AG04450 (cell line): Measurements from ENCODE around the gene CNTLN. TPM values are rescaled to one million over a fixed set of nuclear protein-coding genes. Genes with fewer than 3 reads are reported as not detected.
"Not testable (repeated sequence)": the region's sequence is repeated elsewhere in the genome, so short reads cannot be mapped to it uniquely, and the experiment has no call there.

Experiments used
- CTCF ChIA-PET: fragments of 300-600, 350-600 bp; formaldehyde crosslinking; extraction: SDS; loops from one replicate; lab custom pipeline; 2022; ENCODE audit warnings: antibody characterized with exemption, inconsistent platforms; lab: Charles Lee
- POLR2A ChIA-PET: fragments of 350-600 bp; formaldehyde crosslinking; extraction: SDS; loops from one replicate; lab custom pipeline; 2021; ENCODE audit warnings: antibody characterized with exemption, inconsistent platforms; lab: Yijun Ruan, JAX
- DNase-seq: peaks from one replicate; pipeline ENCODE4 v3.0.0-alpha.2; 2011; ENCODE audit warnings: low read depth, low spot score
- H3K27ac ChIP-seq: one replicate; pipeline ENCODE4 v1.5.1; 2012; ENCODE audit warnings: low read depth, low read length, control low read depth
- H3K27me3 ChIP-seq: one replicate; pipeline ENCODE4 v1.6.0; 2012; ENCODE audit warnings: low read length; ENCODE audit not compliant: control insufficient read depth, insufficient read depth
- H3K4me3 ChIP-seq: 2 replicates; pipeline ENCODE4 v1.5.1; 2011; ENCODE audit warnings: mild to moderate bottlenecking, low read depth, low read length, control low read depth
- H3K9me3 ChIP-seq: 2 replicates; pipeline ENCODE4 v1.5.1; 2012; ENCODE audit warnings: low read length; ENCODE audit not compliant: control insufficient read depth, insufficient read depth
- CTCF ChIP-seq: IDR thresholded peaks from 2 replicates; pipeline ENCODE4 v1.5.1; 2011; ENCODE audit warnings: low read depth, low read length, control low read depth, inconsistent platforms
- polyA plus RNA-seq: library from polyadenylated mRNA; depleted of rRNA; stranded (reverse); fragments of >200 nt; gene quantifications from 2 replicates; pipeline ENCODE4 v1.2.3, GENCODE V29; 2011

Gene CNTLN
- polyA plus RNA-seq, 1 experiment: 11.7 TPM

- ChIA-PET POLR2A (no interaction called here), CTCF (no interaction called here)
- DNase-seq: no peak
- H3K27ac ChIP-seq: no peak overlapping the region
- TF ChIP-seq CTCF: no peak
- no peaks in the 10 kb centered on the region for H3K27me3 ChIP-seq
- peaks cover 3% of the 10 kb centered on the region; the same call in 1 of the 2 replicates for H3K9me3 ChIP-seq
- no peak overlapping the region for H3K4me3 ChIP-seq
Observed at GRCh38 chr9:17437813-17438212, 303.0 kb downstream of the CNTLN start.

- H3K9me3 ChIP-seq, H3K4me3 ChIP-seq, H3K27ac ChIP-seq, DNase-seq, CTCF ChIA-PET, H3K27me3 ChIP-seq, POLR2A ChIA-PET: not testable (repeated sequence)
Observed at GRCh38 chr9:17445126-17445525, 310.3 kb downstream of the CNTLN start.

GRCh38 chr9:17453751-17454150 lies 318.9 kb downstream of the CNTLN start:
- no peak overlapping the region for H3K4me3 ChIP-seq
- no peak for TF ChIP-seq CTCF
- no peaks in the 10 kb centered on the region for H3K27me3 ChIP-seq
- no peak for DNase-seq
- no peaks in the 10 kb centered on the region for H3K9me3 ChIP-seq
- H3K27ac ChIP-seq: no peak overlapping the region
- ChIA-PET POLR2A (no interaction called here), CTCF (interaction anchor here (1.6 kb wide), 1 partner anchor 10 kb away, joined by 5 read pairs; no protein-coding TSS in a partner anchor)

GRCh38 chr9:17462869-17463464 lies 328.1 kb downstream of the CNTLN start:
- Histone ChIP-seq H3K27me3 (no peaks in the 10 kb centered on the region), H3K4me3 (no peak overlapping the region), H3K27ac (no peak overlapping the region), H3K9me3 (no peaks in the 10 kb centered on the region)
- ChIA-PET CTCF (interaction anchor here (0.6 to 7.7 kb wide), 18 partner anchors 8 to 592 kb away, joined by 3 to 91 read pairs (median 4); no protein-coding TSS in a partner anchor), POLR2A (no interaction called here)
- TF ChIP-seq CTCF: peak; percentile 73
- peak; percentile 45 for DNase-seq

DNA sequence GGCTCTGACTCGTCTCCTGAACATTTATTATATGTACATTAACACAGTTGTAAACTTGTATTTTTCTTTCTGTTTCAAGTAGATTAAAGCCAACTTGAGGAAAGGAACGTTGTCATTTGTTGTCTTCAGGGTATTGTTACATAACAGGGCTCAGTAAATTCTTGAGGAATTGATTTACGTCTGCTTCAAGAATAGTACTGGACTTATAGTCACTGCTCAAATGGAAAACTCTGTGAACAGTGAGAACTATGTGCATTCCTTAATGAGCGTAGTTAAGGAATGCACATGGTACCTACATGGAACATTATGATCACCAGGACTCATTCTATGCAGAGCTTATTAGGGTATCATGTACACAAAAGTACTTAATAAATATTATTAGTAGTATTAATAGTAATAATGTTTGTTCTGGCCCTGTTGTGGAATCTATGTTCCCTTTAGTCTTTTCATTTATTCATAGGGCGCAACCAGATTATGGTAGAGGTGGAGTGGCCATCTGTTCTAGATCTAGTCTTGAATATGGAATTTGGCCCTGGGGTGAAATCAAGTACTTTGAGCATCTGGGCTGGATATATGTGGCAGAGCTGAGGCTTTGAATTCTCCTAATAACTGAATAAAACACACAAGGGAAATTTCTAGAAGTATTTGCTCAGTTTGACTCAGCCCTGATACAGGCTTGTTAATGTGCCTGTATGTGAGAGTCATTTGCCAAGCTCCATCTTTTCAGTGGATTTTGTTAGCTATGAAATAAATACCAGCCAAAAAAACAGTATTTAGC lies 335.4 kb downstream of the CNTLN start:
- ChIA-PET CTCF (interaction anchor here (0.9 to 1.2 kb wide), 2 partner anchors 9 to 353 kb away, joined by 3 to 4 read pairs; no protein-coding TSS in a partner anchor), POLR2A (no interaction called here)
- no peak for TF ChIP-seq CTCF
- Histone ChIP-seq H3K27me3 (no peaks in the 10 kb centered on the region), H3K4me3 (no peak overlapping the region), H3K9me3 (no peaks in the 10 kb centered on the region), H3K27ac (no peak overlapping the region)
- no peak for DNase-seq
